Stimulated activated CD4-positive, alpha-beta T cell treated with anti-CD3 and anti-CD28 coated beads, Interleukin-1b, Interleukin-23, amount 100 ng/mL, for 1 hour (primary cell): Measurements from ENCODE around the gene ANKRD53.

Experiments used
- DNase-seq, 2 donors: peaks; one replicate each; pipeline ENCODE4 v3.0.0-alpha.2; 2020; ENCODE audit warnings: low read depth in 2 of 2

The ANKRD53 gene

DNA sequence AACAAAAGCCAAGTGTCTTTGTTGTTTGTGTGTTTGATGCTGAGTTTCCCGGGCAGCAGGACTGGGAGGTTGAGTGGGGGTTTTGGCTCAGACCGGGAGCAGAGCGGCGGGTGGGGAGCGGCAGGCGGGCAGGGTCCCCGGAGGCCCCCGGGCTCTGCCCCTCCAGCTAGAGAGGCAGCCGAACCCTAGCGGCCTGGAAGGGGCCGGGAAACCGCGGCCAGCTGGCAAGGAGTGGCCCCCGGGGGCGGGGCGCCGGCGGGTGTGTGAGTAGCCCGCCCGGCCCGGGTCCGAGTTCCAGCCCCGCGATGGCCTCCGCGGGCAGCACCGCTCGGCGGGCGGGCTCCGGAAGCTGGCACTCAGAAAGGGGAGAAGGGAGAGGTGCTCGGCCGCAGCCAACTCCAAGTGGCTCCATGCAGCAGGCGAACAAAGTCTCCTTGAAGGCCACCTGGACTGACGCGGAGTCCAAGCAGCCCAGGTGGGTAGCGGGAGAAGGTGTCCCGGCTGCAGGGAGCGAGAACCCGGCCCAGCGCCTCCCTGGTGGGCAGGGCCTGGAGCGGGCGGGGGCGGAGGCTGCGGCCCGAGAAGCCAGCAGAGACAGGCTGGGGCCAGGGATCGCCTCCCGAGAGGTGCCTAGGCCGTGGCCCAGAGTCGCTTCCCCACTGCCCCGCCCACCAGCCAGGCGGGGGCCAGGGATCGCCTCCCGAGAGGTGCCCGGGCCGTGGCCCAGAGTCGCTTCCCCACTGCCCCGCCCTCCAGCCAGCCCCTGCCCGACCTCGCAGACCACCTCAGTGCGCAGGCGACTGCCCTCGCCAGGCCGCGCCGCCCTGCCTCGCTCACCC lies at the start of gene ANKRD53:
TSS of gene ANKRD53 (plus strand) at position 290 of the 839 bp plus-strand sequence. CDS start at position 306, 16 bp downstream.
- DNase-seq: no peak

DNA sequence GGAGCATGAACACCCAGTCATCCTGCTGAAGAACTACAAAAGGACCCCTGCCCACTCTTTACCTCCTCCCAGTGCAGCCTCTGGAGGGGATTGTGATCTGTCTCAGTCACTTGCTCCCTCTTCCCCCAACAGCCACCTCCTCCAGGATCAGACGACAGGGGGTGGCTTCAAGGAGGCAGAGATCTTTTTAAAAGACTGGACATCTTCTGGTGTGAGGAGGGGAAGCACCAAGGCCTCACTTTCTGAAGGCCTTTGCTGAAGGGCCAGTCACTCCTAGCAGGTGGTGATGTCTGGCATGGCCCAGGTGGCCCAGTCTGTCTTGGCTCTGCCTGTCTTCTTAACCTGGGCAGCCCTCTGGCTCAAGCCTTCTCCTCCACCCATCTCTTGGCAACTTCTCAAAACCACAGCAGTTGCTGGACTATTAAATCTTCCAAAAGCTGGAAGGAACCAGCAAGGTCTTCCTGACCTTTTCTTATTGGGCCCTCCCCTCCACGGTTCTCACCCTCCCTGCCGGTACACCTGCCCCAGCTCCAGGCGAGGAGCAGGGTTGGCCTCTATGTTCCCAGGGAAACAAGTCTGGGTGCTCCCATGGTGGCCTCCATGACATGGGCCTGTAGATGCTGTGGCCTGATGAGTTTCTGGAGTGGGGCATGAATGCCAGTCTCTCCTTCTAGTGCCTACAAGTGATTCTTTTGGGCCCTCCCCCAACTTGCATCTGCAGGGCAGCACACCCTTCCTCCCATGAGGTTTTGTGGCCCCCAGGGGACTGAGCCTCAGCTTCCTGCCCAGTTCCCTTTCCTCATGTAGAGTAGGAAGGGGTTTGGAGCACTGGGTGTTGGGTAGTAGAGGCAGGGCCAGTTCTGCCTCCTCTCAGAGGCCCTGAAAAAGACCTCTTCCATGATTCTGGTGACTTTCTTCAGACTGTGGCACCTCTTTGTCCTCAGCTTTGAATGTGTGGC lies 47.8 kb upstream of the ANKRD53 start:
- DNase-seq: no peak

DNA sequence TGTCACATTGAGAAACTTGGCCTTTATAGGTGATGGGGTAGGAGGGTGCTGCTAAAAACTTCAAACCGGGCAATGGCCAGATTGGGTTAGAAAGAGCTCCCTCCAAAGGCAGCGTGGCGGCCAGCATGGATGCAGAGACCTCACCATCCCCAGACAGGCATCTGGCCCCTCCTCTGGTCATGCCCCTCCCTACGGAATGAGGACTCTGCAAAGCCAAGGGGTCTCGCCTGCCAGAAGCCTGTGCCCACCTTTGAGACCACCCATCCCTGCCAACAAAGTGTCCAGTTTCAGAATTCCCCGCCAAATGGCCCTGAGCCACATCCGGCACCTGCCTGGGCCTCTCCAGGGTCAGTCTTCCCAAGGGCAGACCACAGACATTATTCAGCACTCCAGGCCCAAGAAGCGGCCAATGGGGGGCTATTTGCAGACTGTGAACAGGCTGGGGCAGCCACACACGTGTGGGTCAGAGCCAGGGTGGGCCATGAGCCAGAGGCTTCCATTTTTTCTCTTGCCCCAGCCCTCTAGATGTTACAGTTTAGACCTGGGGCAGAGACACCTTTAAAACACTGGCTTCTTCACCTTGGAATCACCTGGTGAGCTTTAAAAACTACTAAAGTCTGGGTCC lies 46.9 kb upstream of the ANKRD53 start:
- DNase-seq: no peak

GRCh38 chr2:70932631-70933230 lies 45.7 kb upstream of the ANKRD53 start:
- no peak for DNase-seq

- no peak for DNase-seq
Observed at GRCh38 chr2:70934981-70935380, 43.4 kb upstream of the ANKRD53 start.

DNA sequence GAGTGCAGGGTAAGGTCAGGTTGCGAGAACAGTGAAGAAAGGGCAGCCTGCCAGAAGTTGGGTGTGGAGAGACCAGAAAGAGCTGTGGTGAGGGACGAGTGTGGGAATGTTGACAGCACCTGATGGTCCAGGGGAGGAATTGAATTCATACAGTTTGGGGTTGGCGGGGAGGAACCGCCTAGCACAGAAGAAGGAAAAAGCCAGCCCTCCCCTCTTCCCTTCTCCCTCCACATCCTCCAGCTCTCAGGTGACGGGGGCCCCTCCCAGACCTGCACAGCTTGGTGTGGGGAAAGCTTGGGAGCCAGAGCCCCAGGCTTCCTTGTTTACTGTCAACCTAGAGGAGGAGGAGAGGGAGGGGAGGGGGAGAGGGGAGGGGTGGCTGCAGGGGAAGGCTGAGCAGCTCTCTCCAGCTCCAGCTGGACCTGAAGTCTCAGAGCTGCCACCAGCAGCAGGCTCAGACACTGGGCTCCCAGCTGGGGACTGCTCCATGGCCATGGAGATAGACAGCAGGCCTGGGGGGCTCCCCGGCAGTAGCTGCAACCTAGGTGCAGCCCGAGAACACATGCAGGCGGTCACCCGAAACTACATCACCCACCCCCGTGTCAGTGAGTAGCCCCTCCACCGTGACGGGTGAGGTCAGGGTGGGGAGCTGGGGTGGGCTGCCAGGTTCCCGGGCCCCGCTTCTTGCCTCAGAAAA lies 42.8 kb upstream of the ANKRD53 start, which contains the start of gene ATP6V1B1:
TSS of gene ATP6V1B1 (plus strand) at position 433 of the 697 bp plus-strand sequence. CDS start at position 488, 55 bp downstream.
- no peak for DNase-seq

DNA sequence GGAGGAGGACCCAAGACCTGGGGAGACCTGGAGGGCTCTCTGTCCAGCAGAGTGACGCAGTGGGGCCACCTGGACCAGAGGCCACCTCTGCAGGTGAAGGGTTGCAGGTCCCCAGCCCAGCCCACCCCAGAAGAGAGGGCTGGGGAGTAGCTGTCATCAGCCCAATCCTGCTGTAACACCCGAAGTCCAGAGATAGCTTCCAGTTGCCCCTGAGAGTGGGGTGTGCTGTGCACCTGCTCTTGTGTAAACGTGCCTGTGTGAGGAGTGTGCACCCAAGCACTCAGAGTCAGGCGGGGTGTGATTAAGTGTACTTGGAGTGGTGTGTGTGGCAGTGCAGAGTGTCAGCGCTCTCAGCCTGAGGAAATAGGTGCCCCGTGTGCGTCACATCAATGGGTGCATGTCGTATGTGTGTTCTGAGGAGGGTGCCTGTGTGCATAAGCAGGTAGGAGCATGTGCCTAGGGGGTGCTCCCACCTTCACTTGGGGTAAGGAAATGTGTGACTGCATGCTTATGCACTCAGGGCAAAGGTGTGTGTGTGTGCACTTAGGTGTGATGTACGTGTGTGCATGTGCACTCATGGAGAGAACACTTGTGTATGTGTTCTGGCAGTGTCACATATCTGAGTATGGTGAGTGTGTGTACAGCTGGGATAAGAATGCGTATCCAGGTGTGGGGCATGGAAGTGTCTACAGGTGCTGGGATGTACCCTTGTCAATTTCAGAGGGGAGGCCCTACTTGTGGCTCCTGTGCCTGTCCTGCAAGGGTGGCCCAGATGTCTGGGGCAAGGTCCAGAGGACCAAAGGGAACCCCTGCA lies 42.1 kb upstream of the ANKRD53 start:
- no peak for DNase-seq

DNA sequence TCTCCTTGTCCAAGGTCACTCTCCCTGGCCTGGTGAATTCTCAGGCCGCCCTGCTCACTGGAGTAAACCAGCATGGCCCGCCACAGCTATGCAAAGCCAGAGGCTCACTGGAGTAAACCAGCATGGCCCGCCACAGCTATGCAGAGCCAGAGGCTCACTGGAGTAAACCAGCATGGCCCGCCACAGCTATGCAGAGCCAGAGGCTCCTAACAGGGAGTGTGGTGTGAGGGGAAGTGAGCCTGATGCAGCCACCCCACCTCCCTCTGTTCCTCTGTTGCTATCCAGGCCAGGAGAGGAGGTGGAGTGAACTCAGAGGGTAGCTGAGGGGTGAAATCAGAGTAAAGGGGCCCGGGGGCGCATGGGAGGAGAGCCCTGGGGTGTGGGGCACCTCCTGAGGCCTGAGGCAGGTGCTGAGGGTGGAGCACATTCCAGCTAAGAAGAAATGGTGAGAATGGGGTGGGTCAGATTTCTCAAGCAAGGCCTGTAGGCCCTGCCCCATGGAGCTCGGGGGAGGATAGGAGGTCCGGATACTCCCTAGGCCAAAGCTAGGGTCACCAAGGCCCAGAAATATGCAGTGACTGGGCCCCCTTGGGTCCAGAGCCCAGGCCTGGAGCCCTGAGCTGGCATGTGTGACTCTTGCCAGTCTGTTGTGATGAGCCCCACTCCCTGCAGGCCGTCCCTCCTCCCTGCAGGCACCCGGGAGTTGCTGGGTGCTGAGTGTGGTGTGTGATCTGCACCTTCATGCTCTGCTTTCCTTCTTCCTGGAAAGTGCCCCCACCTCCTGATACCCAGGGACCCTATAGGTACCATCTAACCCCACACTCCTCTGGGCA lies 41.2 kb upstream of the ANKRD53 start:
- DNase-seq: no peak

DNA sequence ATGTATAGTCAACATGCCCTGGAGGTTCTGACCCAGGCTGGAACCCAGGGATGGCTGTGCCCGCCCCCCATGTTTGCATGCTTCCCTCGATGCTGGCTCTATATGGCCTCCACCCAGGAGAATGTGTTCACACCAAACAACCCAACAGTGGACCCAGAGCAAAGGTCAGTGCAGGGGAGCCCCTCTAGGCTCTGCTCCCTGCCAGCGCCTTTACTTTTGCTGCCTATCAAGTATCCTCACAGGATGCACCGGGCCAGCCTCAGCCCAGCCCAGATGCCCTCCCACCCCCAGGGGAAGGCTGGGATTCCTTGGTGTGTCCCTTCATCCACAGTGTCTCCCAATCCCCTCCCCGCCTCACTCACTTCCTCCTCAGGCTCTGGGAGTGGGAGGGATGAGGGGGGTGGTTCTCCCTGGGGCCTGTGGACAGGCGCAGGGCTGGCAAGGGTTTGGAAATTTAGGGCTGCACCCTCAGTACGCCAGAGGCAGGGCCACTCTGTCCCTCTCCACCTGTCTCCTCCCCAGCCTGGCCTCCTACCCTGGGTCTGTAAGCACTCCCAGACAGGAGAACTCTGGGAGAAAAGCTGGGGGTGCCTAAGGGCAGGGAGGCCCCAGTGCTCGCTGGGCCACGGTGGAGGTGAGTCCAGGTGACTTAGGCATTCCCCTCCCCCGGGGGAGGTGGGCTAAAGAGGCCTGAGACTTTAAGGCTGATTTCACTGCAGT lies 40.4 kb upstream of the ANKRD53 start:
- no peak for DNase-seq

- DNase-seq: no peak
Observed at GRCh38 chr2:70938586-70938950, 39.9 kb upstream of the ANKRD53 start.

DNA sequence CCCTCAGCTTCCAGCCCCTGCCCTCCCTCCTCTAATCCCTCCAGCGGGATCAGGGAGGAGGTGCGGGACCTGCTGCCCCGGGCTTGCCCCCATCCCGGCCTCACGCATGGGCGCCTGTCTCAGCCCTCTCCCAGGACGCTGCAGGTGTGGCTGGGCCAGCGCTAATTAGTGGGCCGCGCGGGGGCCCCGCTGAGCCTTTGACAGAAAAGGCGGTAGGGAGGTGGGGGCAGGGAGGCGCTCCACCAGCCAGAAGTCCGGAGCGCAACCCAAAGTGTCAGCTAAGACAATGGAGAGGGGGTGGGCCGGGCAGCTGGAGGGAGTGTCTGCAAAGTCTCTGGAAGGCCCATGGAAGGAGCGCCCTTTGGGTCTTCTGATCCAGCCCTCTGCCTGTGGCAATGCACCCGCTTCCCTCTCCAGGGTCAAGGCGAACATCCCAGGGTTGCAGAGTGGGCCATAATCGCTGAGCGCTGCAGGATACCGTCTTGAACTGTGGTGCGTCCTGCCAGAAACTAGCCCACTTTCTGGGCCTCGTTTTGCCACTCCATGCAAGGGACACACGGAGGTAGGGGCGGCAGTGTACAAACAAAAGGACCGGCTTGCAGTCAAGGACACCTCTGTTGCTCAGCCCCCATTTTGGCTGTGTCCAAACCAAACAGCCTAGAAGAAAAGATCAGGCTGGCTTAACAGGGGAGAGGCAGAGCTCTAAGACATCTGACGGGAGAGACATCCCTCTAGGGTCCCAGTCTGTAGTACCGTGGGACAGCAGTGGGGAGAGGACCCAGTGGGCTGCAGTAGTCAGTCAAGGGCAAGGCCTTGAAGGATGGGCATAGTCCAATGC lies 39.2 kb upstream of the ANKRD53 start:
- DNase-seq: no peak

GRCh38 chr2:70939839-70940580 lies 38.4 kb upstream of the ANKRD53 start:
- DNase-seq: no peak

DNA sequence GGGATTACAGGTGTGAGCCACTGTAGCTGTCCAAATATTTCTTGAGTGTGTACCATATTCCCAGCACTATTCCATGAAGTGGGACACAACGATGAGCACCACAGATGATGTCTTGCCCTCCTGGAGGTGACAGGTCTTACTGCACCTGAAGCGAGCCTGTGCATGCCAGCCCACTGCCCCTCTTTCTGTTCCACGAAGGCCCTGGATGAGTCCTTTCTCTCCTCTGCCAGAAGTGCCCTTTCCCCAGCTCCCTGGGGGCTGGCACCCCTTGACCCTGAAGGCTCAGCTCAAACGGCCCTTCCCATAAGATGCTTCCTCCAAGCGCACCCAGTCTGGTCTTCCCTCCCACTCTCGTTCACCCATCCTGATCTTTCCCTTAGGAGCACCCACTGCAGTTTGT lies 37.2 kb upstream of the ANKRD53 start:
- no peak for DNase-seq

- no peak for DNase-seq
Observed at GRCh38 chr2:70941701-70942100, 36.7 kb upstream of the ANKRD53 start.

DNA sequence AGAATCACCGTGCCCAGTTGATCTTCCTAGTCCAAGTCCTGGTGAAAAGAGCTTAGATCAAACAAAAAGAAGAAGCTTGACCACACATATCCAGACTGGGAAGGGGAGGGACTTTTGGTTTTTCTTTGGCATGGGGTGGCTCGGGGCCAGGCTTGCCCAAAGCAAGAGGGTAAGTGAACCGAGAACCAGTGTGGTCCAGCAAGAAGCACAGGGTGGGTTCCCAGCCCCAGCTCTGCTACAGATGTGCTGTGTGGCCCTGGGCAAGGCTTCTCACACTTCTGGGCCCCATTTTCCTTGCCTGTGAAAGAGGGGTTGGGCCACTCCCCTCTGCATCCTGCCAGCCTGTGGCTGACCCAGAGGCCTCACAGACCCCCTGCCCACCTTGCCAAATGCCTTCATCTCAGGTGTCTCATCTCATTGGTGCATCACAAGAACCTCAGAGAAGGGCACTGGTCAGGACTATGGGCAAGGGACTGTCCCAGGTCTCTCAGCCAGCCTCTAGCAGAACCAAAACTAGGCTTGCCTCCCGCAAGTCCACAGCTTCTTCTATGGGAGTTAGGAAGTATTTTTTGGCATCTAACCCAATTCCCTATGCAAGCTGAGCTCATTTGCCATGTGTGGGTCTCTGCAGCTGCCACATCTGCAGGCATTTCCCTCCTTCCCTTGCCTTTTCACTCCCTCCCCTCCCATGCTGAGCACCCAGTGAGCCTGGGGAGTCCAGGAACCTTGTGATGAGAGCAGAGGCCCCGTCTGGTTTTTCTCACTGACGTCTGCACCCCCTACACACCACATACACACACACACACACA lies 35.8 kb upstream of the ANKRD53 start:
- no peak for DNase-seq

DNA sequence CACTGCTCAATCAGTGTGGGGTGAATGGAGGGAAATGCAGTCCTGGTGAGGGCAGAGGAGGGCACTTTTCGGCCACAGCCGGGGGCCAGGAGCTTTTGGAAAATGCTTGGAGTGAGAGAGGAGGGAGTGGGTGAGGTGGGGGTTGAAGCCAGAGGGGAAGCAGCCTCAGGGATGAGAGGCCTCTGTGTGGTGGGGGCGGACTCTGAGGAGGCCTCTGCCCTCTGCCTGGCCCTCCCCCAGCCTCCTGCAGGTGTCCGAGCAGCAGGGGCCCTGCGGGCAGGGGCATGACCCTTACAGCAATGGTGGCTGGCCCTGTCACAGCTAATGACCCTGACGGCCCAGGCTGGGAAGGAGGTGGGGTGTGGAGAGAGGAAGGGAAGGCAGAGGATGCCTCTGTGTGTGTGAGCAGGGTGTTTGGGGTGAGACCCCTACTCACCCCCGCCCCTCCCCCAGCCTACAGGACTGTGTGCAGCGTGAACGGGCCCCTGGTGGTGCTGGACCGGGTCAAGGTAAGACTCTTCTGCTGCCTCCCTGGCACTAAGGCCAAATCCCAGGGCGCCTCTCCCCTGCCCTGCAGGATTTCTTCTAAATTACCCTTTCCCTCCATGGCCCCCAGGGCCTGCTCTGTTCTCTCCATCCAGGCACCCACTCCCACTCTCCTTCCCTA lies 35.1 kb upstream of the ANKRD53 start:
- DNase-seq: no peak
